AG04449 (cell line): ENCODE data around the gene KCNN3.

ENCODE experiments used
- CTCF ChIA-PET: fragments of 350-600 bp; formaldehyde crosslinking; extraction: SDS; loops from one replicate; lab custom pipeline; 2021; ENCODE audit warnings: antibody characterized with exemption; lab: Yijun Ruan, JAX
- POLR2A ChIA-PET: fragments of 400-600, 350-600 bp; formaldehyde crosslinking; extraction: SDS; loops from one replicate; lab custom pipeline; 2020; ENCODE audit warnings: antibody characterized with exemption, inconsistent platforms; lab: Yijun Ruan, JAX
- DNase-seq: peaks from one replicate; pipeline ENCODE4 v3.0.0-alpha.2; 2010; ENCODE audit warnings: low read depth, low spot score
- H3K4me3 ChIP-seq: 2 replicates; pipeline ENCODE4 v1.5.1; 2011; ENCODE audit warnings: low read depth, mild to moderate bottlenecking, control low read depth, low read length
- CTCF ChIP-seq: IDR thresholded peaks from one replicate; pipeline ENCODE4 v1.5.1; 2011; ENCODE audit warnings: mild to moderate bottlenecking, moderate library complexity, low read length, control low read depth, inconsistent platforms; ENCODE audit not compliant: insufficient read depth; ENCODE audit errors: missing control alignments

KCNN3 gene

GRCh38 chr1:154769193-154769895 lies 100.7 kb downstream of the KCNN3 start:
- CTCF ChIA-PET = interaction anchor here (0.9 to 2.2 kb wide), 4 partner anchors 9 to 112 kb away, joined by 3 to 6 read pairs (median 4); no protein-coding TSS in a partner anchor
- no peak for TF ChIP-seq CTCF
- POLR2A ChIA-PET = no interaction called here
- H3K4me3 ChIP-seq = no peak overlapping the region
- DNase-seq = no peak

DNA sequence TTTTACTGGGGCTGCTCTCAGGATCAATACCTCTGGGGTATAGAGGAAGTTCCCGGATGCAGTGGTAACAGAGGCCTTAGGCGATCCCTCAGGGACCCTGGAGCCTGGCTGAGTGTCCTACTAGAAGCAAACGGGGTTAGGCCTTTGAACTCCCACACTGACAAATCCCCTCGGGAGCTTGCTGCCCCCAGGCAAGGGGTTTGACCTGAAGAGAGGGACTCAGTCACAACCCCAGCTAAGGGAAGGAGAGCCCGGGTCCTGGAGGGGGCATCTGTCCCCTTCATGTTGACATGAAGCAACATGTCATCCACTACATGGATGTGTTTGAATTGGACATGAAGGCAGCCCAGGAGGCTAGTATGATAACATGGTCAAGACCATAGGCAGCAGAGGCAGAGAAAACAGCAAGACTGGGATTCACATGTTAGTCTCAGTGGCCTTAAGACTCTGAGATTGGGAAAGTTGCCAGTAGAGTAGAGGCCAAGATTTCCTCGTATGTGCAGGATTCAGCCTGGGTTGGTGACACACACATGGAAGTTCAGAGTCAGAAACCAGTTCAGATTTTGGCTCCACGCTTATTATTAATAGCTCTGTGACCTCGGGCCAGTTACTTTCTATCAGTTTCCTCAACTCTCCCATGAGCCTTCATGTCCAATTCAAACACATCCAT lies 101.5 kb downstream of the KCNN3 start:
- no peak for TF ChIP-seq CTCF
- ChIA-PET CTCF (interaction anchor here (0.8 to 2.0 kb wide), 6 partner anchors 27 to 316 kb away, joined by 3 to 5 read pairs (median 4); no protein-coding TSS in a partner anchor), POLR2A (no interaction called here)
- DNase-seq = no peak
- no peak overlapping the region for H3K4me3 ChIP-seq

DNA sequence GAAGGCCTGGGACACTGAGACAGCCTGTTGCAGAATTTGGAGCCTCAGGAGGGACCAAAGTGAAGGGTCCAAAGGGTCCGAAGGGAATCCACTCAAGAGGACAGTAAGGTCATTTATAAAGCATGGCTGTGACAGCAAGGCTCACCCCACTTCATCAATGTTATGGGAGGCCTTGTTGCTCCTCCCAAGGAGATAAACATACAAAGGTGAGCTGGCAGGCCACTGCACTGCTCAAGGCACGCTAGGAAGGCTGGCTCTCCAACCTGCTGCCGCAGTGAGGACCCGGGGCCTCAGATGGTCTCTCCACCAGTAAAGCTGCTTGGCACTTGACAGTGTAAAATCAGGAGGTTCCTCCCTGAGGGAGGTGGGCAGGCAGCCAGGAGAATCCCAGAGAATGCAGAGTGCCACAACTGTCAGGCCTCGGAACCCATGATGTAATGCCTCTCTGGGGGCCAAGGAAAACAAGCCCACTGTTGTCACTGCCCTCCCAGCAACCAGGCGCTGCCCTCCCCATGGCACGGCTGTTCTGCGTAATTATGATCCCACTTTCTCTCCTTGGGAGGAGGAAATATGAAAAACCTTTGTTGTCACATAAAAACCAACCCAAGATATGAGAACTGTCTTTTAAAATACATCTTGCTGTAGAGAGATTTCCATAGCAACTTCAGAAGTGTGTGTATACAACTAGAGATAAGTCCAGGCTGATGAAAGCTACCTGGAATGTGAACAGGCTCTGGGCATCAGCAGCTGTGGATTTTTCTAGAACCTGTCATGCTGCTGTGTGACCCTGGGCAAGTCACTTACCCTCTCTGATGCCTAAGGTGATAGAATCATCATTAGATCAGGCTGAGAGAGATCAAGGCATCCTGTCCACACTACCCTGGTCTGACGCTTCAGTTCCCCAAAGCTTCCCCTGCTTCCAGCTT lies 102.5 kb downstream of the KCNN3 start:
- ChIA-PET POLR2A (interaction anchor here (0.7 kb wide), 1 partner anchor 99 kb away, joined by 3 read pairs; no protein-coding TSS in a partner anchor), CTCF (interaction anchor here (0.8 to 2.0 kb wide), 7 partner anchors 26 to 317 kb away, joined by 3 to 5 read pairs (median 3); no protein-coding TSS in a partner anchor)
- no peak for DNase-seq
- no peak overlapping the region for H3K4me3 ChIP-seq
- TF ChIP-seq CTCF = no peak

DNA sequence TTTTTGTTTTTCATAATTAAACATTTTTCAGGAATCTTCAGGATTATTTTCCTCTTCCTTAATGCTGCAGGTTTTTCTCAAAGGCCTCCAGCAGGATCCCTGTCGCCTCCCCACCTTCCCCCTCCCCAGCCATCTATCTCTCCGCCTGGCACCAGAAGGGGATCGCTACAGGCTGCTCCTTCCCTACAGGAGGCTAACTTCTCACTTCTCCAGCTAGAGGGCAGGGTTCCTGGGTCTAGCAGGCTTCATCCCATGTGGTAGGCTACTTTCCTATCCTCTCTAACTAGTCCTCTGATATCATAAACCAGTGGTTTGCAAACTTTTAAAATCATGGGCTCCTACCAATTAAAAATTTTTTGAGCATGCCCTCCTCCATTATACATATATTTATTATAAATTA lies 104.1 kb downstream of the KCNN3 start:
- H3K4me3 ChIP-seq = no peak overlapping the region
- DNase-seq = no peak
- ChIA-PET POLR2A (no interaction called here), CTCF (interaction anchor here (0.7 to 1.4 kb wide), 5 partner anchors 10 to 112 kb away, joined by 3 to 4 read pairs (median 3); no protein-coding TSS in a partner anchor)
- peak; percentile 67 for TF ChIP-seq CTCF

GRCh38 chr1:154764773-154765172 lies 105.3 kb downstream of the KCNN3 start:
- DNase-seq = no peak
- POLR2A ChIA-PET = no interaction called here
- CTCF ChIA-PET = interaction anchor here (1.0 to 1.4 kb wide), 3 partner anchors 9 to 113 kb away, joined by 3 to 6 read pairs (median 4); no protein-coding TSS in a partner anchor
- no peak overlapping the region for H3K4me3 ChIP-seq
- no peak for TF ChIP-seq CTCF
